LoVo (cell line): Measurements from ENCODE around the gene CCNL1.
"Not testable (repeated sequence)": the region's sequence is repeated elsewhere in the genome, so short reads cannot be mapped to it uniquely, and the experiment has no call there.

Experiments
- DNase-seq: peaks from one replicate; pipeline ENCODE4 v3.0.0-alpha.2; 2016; ENCODE audit warnings: low spot score

The CCNL1 gene

GRCh38 chr3:157159762-157160657, at the start of gene CCNL1:
Gene CCNL1, minus strand, starts transcription at chr3:157160147. Its CDS starts 53 bp downstream, at chr3:157160094.
- peak; percentile 97 for DNase-seq

- DNase-seq, result no peak
Measured at GRCh38 chr3:157204880-157205279, 44.9 kb upstream of the CCNL1 start.

- no peak for DNase-seq
Measured at GRCh38 chr3:157204431-157204830, 44.5 kb upstream of the CCNL1 start.

GRCh38 chr3:157201648-157202278, 41.8 kb upstream of the CCNL1 start:
- DNase-seq, result peak; percentile 46

- DNase-seq, result no peak
Measured at GRCh38 chr3:157199841-157200240, 39.9 kb upstream of the CCNL1 start.

- DNase-seq, result no peak
Measured at GRCh38 chr3:157195965-157196364, 36.0 kb upstream of the CCNL1 start.

GRCh38 chr3:157191149-157191548, 31.2 kb upstream of the CCNL1 start:
- DNase-seq, result not testable (repeated sequence)

- DNase-seq, result no peak
Measured at GRCh38 chr3:157190380-157190872, 30.5 kb upstream of the CCNL1 start.

- DNase-seq, result no peak
Measured at GRCh38 chr3:157188391-157188790, 28.4 kb upstream of the CCNL1 start.

GRCh38 chr3:157182879-157183278, 22.9 kb upstream of the CCNL1 start:
- DNase-seq, result no peak

GRCh38 chr3:157180262-157180661, 20.3 kb upstream of the CCNL1 start:
- DNase-seq, result no peak

- DNase-seq, result no peak
Measured at GRCh38 chr3:157179365-157179803, 19.4 kb upstream of the CCNL1 start.

- not testable (repeated sequence) for DNase-seq
Measured at GRCh38 chr3:157178503-157179364, 18.8 kb upstream of the CCNL1 start.

- not testable (repeated sequence) for DNase-seq
Measured at GRCh38 chr3:157177801-157178453, 18.0 kb upstream of the CCNL1 start.

GRCh38 chr3:157176934-157177333, 17.0 kb upstream of the CCNL1 start:
- DNase-seq, result no peak

GRCh38 chr3:157175691-157176507, 16.0 kb upstream of the CCNL1 start:
- DNase-seq, result no peak

- peak; percentile 100 for DNase-seq
Measured at GRCh38 chr3:157174649-157175498, 14.9 kb upstream of the CCNL1 start.

- DNase-seq, result no peak
Measured at GRCh38 chr3:157174290-157174648, 14.3 kb upstream of the CCNL1 start.

GRCh38 chr3:157173343-157173742, 13.4 kb upstream of the CCNL1 start:
- DNase-seq, result not testable (repeated sequence)

- no peak for DNase-seq
Measured at GRCh38 chr3:157172746-157173145, 12.8 kb upstream of the CCNL1 start.
